HG03103 (cell line): Measurements from ENCODE around the gene ACTR1A.

Experiments
- ATAC-seq: cut with Tn5 transposase; IDR thresholded peaks from one replicate; pipeline ENCODE4 v1.9.1; 2021; ENCODE audit warnings: low read depth; ENCODE audit not compliant: unreplicated experiment

Gene ACTR1A

DNA sequence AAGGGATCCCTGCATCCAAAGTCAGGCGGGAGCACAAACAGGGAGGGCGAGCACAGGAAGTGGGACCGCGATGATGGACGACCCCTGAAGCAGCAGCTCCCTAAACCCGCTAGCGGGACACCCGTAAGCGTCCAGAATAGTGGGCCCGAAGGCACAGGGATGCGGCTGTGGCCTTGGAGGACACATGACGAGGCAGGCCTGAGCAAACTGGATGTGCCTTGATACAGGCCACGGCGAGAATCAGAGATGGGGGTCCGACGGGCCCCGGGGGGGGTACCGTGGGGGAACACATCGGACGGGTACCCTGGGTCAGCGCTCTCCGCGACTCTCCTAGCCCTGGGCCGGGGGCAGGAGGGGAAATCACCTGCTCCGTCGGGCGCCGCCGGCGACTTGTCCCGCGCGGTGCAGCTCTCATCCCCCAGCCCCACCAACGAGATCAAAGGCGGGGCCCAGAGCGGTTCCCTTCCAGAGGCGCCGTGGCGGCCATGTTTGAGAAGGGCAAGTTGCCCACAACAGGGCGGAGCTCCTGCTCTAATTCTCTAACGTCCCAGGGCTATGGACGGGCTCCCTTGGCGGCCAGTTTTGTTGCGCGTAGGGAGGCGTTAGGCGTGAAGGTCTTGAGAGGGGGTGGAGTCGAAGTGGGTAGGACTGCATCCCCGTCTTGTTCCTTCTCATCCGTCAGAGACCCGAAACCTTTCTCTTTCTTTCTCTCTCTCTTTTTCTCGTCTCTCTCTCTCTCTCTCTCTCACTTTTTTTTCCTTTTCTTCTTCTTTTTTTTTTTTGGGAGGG lies 70.2 kb downstream of the ACTR1A start, which contains the start of gene CUEDC2:
Gene CUEDC2 (minus strand): TSS at position 413 of the 789 bp plus-strand sequence. CDS start 7,386 bp downstream, outside the sequence.
- ATAC-seq = peak; percentile 82

- no peak for ATAC-seq
Measured at GRCh38 chr10:102431452-102432124, 70.9 kb downstream of the ACTR1A start.

DNA sequence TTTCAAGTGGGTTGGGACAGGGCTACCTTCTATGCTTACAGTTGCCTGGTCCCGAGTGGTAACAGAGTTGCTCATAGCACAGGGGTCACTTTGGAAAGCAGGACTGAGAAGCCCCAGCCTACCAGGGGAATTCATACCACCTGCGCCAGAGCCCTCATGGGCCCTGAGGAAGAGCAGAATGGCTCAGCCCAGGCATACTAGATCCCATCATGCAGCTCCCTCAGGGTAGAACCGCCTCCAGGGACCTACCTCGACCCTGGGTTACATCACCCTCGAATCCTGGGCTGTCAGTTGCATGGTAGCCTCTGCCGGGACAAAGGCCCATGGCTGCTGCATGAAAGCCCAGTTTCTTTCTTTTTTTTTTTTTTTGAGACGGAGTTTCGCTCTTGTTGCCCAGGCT lies 73.0 kb downstream of the ACTR1A start:
- ATAC-seq = no peak
